Mesangial cell (primary cell): ENCODE data around the gene FOXL1. TPM values are rescaled to one million over a fixed set of nuclear protein-coding genes. Genes with fewer than 3 reads are reported as not detected.

Experiments used
- total RNA-seq: library from RNA; depleted of rRNA; stranded (reverse); fragments of >200 nt; gene quantifications from 2 replicates; pipeline ENCODE4 v1.2.3, GENCODE V29; 2015

Gene FOXL1
- 13.6 and 25.6 TPM in 2 replicates for total RNA-seq

DNA sequence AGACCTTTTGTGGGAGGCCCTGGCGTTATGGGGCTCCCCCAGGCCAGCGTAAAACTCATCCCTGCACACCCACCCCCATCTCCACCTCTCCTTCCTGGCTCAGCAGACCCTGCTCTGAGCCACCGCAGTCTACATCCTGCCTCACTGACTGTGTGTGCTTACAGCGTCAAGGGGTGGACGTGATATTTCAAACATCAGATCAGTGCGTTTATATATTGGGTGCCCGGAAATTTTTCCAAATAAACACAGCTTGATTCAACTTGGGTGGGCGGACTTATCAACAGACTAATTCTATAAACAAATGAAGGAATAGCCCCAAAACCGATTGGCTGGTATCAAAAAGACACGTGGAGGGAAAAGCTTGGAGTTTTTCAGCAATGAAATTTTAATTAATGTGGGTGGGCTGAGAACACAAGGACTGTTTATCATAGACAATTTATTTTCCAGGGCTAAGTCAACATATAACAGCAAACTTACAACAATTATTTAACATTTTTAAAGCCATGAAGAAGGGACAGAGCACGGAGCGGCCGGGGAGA is at the start of gene FOXL1:
Gene FOXL1 (plus strand): TSS at position 489 of the 539 bp plus-strand sequence. CDS start 175 bp downstream, outside the sequence.

DNA sequence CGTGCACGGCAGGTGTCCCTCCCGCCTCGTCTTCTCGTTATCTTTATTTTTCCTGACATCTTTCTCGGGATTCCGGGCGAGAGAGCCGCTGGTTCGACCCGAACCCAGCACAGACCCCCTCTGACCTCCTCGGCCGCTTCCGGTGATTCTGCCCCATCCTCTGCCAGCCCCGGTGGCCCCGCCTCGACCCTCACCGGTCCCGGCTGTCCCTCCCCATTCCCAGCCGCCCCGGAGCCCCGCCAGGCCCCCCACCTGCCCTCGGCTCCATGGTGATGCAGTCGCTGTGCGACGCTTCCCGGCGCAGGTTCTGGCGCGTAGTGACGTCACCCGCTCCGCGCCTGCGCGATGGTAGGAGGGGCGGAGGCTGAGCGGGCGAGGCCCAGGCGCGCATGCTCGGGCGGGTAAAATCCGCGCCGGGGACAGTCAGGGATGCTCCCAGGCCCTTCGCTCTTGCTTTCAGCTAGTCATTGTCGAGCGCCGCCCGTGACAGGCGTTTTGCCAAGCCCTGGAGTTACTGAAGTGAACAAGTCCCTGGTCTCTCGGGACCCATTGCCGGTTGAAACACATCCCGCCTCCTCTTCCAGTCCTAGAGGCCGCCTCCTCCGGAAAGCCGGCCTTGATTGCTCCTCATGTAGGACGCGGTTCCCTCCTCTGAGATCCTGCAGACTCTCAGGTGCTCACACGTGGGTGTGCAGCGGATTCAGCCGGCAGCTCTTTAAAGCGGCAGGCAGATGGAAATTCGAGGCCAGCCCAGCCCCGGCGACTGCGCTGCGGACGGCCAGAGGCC is 23.2 kb upstream of the FOXL1 start, which contains the start of gene MTHFSD:
Gene MTHFSD (minus strand): TSS at position 319 of the 787 bp plus-strand sequence. CDS start 51 bp downstream, at position 268.

GRCh38 chr16:86566601-86566965 is 11.8 kb upstream of the FOXL1 start, which contains the start of gene FOXC2:
Gene FOXC2 (plus strand): TSS chr16:86566829. CDS start chr16:86567336, 507 bp downstream.

Other genes starting within 250 kb of the FOXL1 start
- gene FOXF1, start 68.0 kb upstream of the FOXL1 start, total RNA-seq, result under 0.01 and 0.13 TPM in 2 replicates
- 11.2 and 19.5 TPM in 2 replicates for gene MTHFSD, start 23.3 kb upstream of the FOXL1 start, total RNA-seq
- 30.0 and 42.9 TPM in 2 replicates for gene FOXC2, start 11.7 kb upstream of the FOXL1 start, total RNA-seq